Coronary artery (tissue), 2 donors: ENCODE data around the gene KDM5C.

Source experiments
- DNase-seq: peaks from one replicate; pipeline ENCODE4 v3.0.0-alpha.2; 2017; ENCODE audit warnings: low spot score
- H3K27ac ChIP-seq, 2 donors: fragments of 200-600 bp; sonication (generic); one replicate each; pipeline ENCODE4 v1.5.1; 2016 to 2019
- H3K4me3 ChIP-seq: fragments of 200-600 bp; sonication (generic); 2 replicates; pipeline ENCODE4 v1.5.1; 2016; ENCODE audit warnings: mild to moderate bottlenecking, moderate library complexity
- TF ChIP-seq, protein P1 (sequence below): fragments of 200-600 bp; sonication (generic); IDR thresholded peaks from one replicate; pipeline ENCODE4 v1.5.1; 2019; ENCODE audit warnings: antibody characterized with exemption

KDM5C gene

DNA sequence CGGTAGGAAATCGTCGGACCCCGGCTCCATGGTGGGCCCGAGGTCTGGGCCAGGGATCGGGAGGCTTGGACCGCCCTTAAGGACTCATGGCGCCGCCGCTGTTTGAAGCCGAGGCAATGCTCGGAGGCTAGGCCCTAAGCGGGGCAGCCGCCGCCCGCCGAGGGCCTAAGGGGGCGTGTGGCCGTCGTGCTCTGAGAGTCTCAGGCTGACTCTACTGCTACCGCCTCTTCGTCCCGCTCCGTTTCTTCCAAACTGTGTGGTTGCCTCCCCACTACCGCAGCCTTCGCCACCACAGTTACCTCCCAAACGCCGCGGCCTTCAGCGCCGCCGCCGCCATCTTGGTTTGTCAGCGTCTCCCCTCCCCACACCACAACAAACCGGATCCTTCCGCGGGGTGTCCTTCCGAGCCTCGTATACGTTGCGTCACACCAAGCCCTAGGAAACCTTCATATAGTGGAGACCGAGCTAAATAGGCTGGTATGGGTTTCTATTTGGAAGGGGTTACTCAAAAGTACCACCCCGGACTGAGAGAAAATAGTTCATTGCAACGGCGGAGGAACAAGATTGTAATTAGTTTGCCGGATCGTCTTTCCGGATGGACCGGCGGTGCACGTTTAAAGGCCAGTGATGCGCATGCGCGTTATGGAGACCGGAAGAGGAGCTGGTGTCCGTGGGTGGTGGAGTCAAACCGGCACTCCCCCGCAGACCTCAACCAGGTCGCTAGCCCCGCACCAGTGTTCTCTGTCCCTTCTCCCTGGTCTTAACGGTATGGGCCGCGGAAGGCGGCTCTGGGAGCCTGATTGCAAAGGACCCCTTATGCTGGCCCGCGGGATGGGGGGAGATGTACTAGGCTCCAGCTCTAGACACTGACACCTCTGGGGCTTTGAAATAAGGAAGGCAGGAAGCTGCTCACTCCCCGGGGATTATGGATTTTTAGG is at the start of gene KDM5C:
Gene KDM5C, minus strand, starts transcription at position 348 of the 938 bp plus-strand sequence. Its CDS starts 318 bp downstream, at position 30.
- H3K4me3 ChIP-seq: peak within 1 kb of the TSS; percentile 89
- peak; percentile 93 for DNase-seq
- H3K27ac ChIP-seq: peak within 1 kb of the TSS; percentile 88 to 90
- TF ChIP-seq, protein P1, sequence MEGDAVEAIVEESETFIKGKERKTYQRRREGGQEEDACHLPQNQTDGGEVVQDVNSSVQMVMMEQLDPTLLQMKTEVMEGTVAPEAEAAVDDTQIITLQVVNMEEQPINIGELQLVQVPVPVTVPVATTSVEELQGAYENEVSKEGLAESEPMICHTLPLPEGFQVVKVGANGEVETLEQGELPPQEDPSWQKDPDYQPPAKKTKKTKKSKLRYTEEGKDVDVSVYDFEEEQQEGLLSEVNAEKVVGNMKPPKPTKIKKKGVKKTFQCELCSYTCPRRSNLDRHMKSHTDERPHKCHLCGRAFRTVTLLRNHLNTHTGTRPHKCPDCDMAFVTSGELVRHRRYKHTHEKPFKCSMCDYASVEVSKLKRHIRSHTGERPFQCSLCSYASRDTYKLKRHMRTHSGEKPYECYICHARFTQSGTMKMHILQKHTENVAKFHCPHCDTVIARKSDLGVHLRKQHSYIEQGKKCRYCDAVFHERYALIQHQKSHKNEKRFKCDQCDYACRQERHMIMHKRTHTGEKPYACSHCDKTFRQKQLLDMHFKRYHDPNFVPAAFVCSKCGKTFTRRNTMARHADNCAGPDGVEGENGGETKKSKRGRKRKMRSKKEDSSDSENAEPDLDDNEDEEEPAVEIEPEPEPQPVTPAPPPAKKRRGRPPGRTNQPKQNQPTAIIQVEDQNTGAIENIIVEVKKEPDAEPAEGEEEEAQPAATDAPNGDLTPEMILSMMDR: no peak

DNA sequence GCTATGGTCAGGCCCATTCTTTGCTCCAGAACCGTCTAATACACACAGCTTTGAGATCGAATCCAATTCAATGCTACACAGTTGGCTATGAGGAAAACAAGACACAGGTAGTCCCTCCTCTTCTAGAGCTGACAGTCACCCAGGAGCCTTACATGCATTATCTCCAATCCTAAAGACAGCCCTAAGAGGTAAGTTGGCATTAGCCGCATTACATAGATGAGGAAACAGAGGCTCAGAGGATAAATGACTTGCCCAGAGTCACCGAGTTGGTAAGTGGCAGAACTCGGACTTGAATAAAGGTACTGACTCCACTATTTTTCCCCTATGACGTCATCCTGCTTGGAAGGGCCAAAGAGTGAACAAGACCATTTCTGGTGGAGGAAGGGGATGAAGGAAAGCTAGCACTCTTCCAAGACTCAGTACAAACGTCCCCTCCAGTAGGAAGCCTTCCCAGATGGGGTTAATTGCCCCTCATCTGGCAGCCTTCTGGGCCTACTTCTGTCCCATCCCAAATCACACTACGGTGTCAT is 47.9 kb upstream of the KDM5C start:
- DNase-seq: no peak
- H3K27ac ChIP-seq: no peak overlapping the region
- H3K4me3 ChIP-seq: no peak overlapping the region
- TF ChIP-seq, protein P1: no peak

DNA sequence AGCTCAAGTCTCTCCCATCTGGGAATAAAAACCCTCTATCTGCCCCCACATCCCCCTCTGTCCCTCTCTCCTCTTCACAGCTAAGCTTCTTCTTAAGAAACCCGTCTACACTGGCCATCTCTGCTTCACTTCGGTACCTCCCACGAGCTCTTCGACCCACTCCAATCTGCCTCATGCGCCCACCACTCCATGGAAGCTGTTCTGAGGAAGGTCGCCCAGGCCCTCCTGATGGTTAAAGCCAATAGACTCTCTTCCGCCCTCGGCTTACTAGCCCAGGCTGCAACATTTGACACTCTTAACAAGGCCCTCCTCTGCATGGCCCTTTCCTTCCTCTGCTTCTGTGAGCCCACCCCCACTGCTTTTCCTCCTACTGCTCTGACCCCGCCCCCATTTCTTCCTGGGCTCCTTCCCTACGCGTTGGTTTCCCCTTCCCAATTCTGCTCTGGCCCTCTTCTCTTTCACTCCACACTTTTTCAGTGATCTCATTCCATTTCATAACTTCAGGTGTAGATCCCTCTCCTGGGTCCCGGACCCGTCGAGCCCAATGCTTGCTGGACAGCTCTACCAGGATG is 44.6 kb upstream of the KDM5C start:
- H3K4me3 ChIP-seq: no peak overlapping the region
- no peak for DNase-seq
- TF ChIP-seq, protein P1: no peak
- no peak overlapping the region for H3K27ac ChIP-seq

DNA sequence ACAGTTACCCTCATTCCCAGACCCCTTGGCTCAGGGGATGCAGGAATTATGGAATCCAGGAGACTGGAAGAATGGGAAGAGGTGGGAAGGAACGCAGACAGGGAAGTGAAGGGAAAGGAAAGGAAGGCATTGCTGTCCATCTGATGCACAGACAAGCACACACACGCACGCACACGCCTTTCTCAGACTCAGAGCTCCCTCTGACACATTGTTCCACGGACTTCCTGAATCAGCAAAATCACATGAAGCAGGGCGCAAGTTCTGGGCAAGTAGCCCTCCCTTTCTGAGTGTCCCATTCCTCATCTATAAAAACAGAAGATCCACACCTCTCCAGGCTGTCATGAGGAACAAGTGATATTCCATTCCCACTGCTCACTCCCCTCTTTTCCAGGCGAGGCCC is 43.2 kb upstream of the KDM5C start:
- no peak overlapping the region for H3K4me3 ChIP-seq
- DNase-seq: no peak
- TF ChIP-seq, protein P1: no peak
- H3K27ac ChIP-seq: no peak overlapping the region

DNA sequence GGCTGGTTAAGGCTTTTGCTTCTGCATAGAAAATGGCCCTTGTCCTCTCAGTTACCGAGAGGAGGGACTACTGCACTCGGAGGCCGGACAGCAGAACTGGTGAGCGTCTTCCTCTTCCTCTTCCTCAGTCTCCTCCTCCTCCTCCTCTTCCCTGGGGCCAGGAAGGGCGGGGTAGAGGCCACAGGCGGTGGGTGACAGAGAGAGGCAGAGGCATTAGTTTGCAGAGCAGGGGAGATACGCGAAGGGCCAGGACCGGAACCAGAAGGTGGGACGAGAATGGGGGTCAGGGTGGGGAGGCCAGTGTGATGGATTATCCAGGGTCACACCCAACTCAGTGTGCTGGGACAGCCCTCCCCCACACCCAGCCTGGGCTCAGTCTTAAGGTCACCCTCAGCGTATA is 41.9 kb upstream of the KDM5C start:
- TF ChIP-seq, protein P1: no peak
- no peak for DNase-seq
- peak overlapping the region in 1 of 2 donors; percentile 49 for H3K27ac ChIP-seq
- no peak overlapping the region for H3K4me3 ChIP-seq

DNA sequence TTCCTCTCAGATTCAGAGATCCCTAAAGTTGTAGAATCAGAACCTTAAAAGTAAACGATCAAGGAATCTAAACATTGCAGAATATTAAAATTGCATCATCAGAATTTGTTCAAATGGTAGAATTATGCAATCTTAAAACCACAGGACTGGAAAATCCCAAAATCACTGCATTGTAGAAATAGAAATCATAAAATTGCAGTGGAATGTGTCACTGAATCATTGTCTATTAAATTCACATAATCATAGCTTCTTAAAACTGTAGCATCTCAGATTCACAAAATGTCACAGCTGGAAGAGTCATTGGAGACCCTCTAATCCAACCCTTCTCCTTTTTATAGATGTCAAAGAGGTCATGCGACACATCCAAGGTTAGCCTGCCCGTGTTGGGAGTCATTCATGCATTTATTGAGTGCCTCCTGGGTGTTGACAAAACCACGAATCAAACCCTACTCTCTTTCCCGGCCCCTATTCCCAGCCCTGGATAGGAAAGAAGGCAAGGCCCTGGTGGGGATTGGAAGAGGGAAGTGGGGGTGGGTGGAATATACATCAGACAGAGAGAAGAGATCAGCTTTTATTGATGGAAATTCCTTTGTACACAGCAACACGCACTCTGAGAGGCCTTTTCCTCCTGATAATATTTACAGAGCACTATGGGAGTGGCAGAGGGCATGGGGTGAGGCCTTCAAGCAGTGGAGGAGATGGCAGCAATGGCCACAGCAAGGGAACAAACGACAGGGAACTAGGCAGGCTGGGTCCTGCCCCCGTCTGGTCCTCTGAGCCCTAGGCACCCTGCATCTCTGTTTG is 41.0 kb upstream of the KDM5C start:
- peak overlapping the region in 1 of 2 donors; percentile 49 for H3K27ac ChIP-seq
- DNase-seq: no peak
- H3K4me3 ChIP-seq: no peak overlapping the region
- TF ChIP-seq, protein P1: no peak
